GM12878 (cell line): Measurements from ENCODE around the gene GPR176.

Source experiments
- BHLHE40 ChIP-seq, 2 experiments: fragments of 450-650 bp in 1 of 2; IDR thresholded peaks; 2 replicates each; pipeline ENCODE4 v1.6.1; 2011 to 2017; ENCODE audit warnings: low read depth in 2 of 2, borderline replicate concordance in 1 of 2, improper control_type of control experiment in 1 of 2, low read length in 1 of 2, mild to moderate bottlenecking in 1 of 2
- CHD4 ChIP-seq: fragments of 200-600 bp; sonication (generic); IDR thresholded peaks from 2 replicates; pipeline ENCODE4 v1.6.1; 2016; ENCODE audit warnings: mild to moderate bottlenecking
- EP300 ChIP-seq, 2 experiments: fragments of 150-350 bp in 1 of 2; IDR thresholded peaks; 2 replicates each; pipeline ENCODE4 v1.6.1; 2011 to 2012; ENCODE audit warnings: low read depth in 2 of 2, low read length in 2 of 2, borderline replicate concordance in 1 of 2, improper control_type of control experiment in 1 of 2, inconsistent platforms in 1 of 2; ENCODE audit not compliant: control insufficient read depth in 1 of 2
- HDAC2 ChIP-seq: fragments of 200-600 bp; sonication (generic); IDR thresholded peaks from 2 replicates; pipeline ENCODE4 v1.6.1; 2017
- MEF2A ChIP-seq: IDR thresholded peaks from 2 replicates; pipeline ENCODE4 v1.6.1; 2011; ENCODE audit warnings: low read depth, mild to moderate bottlenecking, low read length, moderate library complexity; ENCODE audit not compliant: insufficient read depth
- MXI1 ChIP-seq: fragments of 150-350 bp; IDR thresholded peaks from 2 replicates; pipeline ENCODE4 v1.6.1; 2011; ENCODE audit warnings: low read depth, mild to moderate bottlenecking, inconsistent platforms, low read length, improper control_type of control experiment
- POLR2AphosphoS5 ChIP-seq: IDR thresholded peaks from 2 replicates; pipeline ENCODE4 v1.6.1; 2011; ENCODE audit warnings: mild to moderate bottlenecking, low read length, inconsistent platforms
- SMAD1 ChIP-seq: fragments of 450-650 bp; IDR thresholded peaks from 2 replicates; pipeline ENCODE4 v1.6.1; 2018; ENCODE audit warnings: mild to moderate bottlenecking, low read depth; ENCODE audit not compliant: partially characterized antibody
- SP1 ChIP-seq: IDR thresholded peaks from one replicate; pipeline ENCODE4 v1.6.1; 2011; ENCODE audit warnings: low read depth, low read length
- SREBF1 ChIP-seq: IDR thresholded peaks from 2 replicates; pipeline ENCODE4 v1.6.1; 2012; ENCODE audit warnings: mild to moderate bottlenecking, low read length
- ZNF24 ChIP-seq: fragments of 450-650 bp; IDR thresholded peaks from 2 replicates; pipeline ENCODE4 v1.6.1; 2017; ENCODE audit warnings: antibody characterized with exemption, mild to moderate bottlenecking
- TF ChIP-seq, protein P1 (sequence below): IDR thresholded peaks from 2 replicates; pipeline ENCODE4 v1.6.1; 2012; ENCODE audit warnings: mild to moderate bottlenecking, low read depth, low read length
- TF ChIP-seq, protein P2 (sequence below), 3 experiments: IDR thresholded peaks in 2 of 3; conservative IDR thresholded peaks in 1 of 3; 2 replicates each; pipeline ENCODE4 v1.5.1; 2011; ENCODE audit warnings: low read depth in 3 of 3, low read length in 3 of 3, mild to moderate bottlenecking in 3 of 3, control low read depth in 2 of 3, moderate library complexity in 2 of 3, inconsistent platforms in 1 of 3, mixed read lengths in 1 of 3; ENCODE audit not compliant: control insufficient read depth in 2 of 3, insufficient read depth in 1 of 3; ENCODE audit errors: extremely low read depth in 1 of 3

DNA sequence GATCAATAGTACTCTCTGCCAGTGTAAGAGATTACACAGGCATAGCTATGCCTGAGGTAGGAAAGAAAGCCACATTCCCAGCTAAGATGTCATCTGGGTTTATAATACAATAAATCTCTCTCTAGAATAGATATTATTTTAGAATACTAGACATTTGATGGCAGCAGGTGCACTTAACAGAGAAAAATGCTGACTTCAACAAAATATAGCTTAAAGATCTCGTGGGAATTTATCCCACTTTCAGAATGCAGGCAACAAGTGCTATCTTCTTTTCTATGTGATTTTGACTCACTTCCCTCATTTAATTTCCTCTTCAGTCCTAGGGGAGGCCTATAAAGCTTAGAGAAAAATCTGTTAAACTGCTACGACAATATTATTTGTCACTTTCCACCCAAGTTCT lies 76.5 kb downstream of the GPR176 start:
- TF ChIP-seq BHLHE40 (IDR thresholded peaks at IDR 0.05; ENCODE audit: borderline replicate concordance in 1 of 2, low read depth in 2 of 2, low read length in 1 of 2) (no peak), CHD4 (no peak), HDAC2 (no peak), MXI1 (no peak), SP1 (no peak), EP300 (IDR thresholded peaks at IDR 0.05; ENCODE audit: borderline replicate concordance in 1 of 2, control insufficient read depth in 1 of 2, low read depth in 2 of 2, low read length in 2 of 2) (no peak), ZNF24 (no peak), POLR2AphosphoS5 (no peak), SMAD1 (no peak), MEF2A (no peak), SREBF1 (no peak)
- TF ChIP-seq, protein P1, sequence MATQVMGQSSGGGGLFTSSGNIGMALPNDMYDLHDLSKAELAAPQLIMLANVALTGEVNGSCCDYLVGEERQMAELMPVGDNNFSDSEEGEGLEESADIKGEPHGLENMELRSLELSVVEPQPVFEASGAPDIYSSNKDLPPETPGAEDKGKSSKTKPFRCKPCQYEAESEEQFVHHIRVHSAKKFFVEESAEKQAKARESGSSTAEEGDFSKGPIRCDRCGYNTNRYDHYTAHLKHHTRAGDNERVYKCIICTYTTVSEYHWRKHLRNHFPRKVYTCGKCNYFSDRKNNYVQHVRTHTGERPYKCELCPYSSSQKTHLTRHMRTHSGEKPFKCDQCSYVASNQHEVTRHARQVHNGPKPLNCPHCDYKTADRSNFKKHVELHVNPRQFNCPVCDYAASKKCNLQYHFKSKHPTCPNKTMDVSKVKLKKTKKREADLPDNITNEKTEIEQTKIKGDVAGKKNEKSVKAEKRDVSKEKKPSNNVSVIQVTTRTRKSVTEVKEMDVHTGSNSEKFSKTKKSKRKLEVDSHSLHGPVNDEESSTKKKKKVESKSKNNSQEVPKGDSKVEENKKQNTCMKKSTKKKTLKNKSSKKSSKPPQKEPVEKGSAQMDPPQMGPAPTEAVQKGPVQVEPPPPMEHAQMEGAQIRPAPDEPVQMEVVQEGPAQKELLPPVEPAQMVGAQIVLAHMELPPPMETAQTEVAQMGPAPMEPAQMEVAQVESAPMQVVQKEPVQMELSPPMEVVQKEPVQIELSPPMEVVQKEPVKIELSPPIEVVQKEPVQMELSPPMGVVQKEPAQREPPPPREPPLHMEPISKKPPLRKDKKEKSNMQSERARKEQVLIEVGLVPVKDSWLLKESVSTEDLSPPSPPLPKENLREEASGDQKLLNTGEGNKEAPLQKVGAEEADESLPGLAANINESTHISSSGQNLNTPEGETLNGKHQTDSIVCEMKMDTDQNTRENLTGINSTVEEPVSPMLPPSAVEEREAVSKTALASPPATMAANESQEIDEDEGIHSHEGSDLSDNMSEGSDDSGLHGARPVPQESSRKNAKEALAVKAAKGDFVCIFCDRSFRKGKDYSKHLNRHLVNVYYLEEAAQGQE = no peak
- TF ChIP-seq, protein P2, sequence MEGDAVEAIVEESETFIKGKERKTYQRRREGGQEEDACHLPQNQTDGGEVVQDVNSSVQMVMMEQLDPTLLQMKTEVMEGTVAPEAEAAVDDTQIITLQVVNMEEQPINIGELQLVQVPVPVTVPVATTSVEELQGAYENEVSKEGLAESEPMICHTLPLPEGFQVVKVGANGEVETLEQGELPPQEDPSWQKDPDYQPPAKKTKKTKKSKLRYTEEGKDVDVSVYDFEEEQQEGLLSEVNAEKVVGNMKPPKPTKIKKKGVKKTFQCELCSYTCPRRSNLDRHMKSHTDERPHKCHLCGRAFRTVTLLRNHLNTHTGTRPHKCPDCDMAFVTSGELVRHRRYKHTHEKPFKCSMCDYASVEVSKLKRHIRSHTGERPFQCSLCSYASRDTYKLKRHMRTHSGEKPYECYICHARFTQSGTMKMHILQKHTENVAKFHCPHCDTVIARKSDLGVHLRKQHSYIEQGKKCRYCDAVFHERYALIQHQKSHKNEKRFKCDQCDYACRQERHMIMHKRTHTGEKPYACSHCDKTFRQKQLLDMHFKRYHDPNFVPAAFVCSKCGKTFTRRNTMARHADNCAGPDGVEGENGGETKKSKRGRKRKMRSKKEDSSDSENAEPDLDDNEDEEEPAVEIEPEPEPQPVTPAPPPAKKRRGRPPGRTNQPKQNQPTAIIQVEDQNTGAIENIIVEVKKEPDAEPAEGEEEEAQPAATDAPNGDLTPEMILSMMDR (IDR thresholded peaks at IDR 0.05 in 2 of 3, conservative IDR thresholded peaks at IDR 0.05 in 1 of 3; ENCODE audit: control insufficient read depth in 2 of 3, extremely low read depth in 1 of 3, insufficient read depth in 1 of 3, low read depth in 3 of 3, low read length in 3 of 3) = no peak
